ENCODE measurements around the gene NFATC3. TPM values are rescaled to one million over a fixed set of nuclear protein-coding genes. Genes with fewer than 3 reads are reported as not detected.

The NFATC3 gene
- polyA plus RNA-seq, 3 donors: 14.3 to 21.8 (median 15.8) TPM

DNA sequence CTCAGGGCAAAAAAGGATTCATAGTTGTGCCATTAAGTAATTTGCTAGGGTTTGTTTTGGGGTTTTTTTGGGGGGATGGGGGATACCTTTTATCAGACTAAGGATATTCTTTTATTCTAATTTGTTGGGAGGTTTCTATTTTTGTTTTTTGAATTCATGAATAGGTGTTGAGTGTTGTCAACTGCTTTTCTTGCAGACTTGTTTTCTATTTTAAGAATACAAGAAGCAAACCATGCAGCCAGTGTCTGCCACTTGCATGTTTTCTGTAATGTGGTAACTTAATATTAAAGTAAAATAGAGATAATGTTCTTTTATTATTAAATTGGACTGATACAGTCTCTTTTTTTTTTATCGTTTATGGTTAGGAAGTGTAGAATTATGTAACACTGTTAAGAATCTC lies 49.5 kb downstream of the NFATC3 start:
- Histone ChIP-seq H3K27ac (ENCODE audit: low read depth in 1 of 2, low read length in 2 of 2) (no peak overlapping the region), H3K4me1 (ENCODE audit: control insufficient read depth in 1 of 2, insufficient read depth in 2 of 2, low read length in 2 of 2) (no peaks in the 10 kb centered on the region), H3K9ac (ENCODE audit: insufficient read depth, low read length, poor library complexity, severe bottlenecking) (no peak overlapping the region), H2AFZ (ENCODE audit: insufficient read depth, low read depth, low read length, poor library complexity, severe bottlenecking) (no peak overlapping the region), H3K4me3 (replicated peaks in 1 of 3; ENCODE audit: low read depth in 2 of 3, low read length in 3 of 3) (no peak overlapping the region), H3K27me3 (ENCODE audit: control insufficient read depth in 2 of 2, insufficient read depth in 2 of 2, low read length in 2 of 2) (no peaks in the 10 kb centered on the region), H3K9me3 (replicated peaks in 1 of 2; ENCODE audit: control insufficient read depth in 1 of 2, insufficient read depth in 1 of 2, low read length in 2 of 2) (no peaks in the 10 kb centered on the region), H3K4me2 (replicated peaks; ENCODE audit: extremely low read depth, low read length, poor library complexity, severe bottlenecking) (no peak overlapping the region), H4K20me1 (ENCODE audit: insufficient read depth, low read length) (peaks cover 50% of the 10 kb centered on the region), H3K36me3 (replicated peaks in 1 of 2; ENCODE audit: control insufficient read depth in 1 of 2, insufficient read depth in 2 of 2, low read length in 2 of 2) (peaks cover 12 to 42% of the 10 kb centered on the region in 2 donors), H3K79me2 (ENCODE audit: insufficient read depth, low read length) (peaks cover 72% of the 10 kb centered on the region)
- Mint-ChIP-seq H3K4me1 (peaks cover 22% of the 10 kb centered on the region), H3K9me3 (no peaks in the 10 kb centered on the region), H3K27me3 (ENCODE audit: low read depth in 3 of 3) (no peaks in the 10 kb centered on the region), H3K27ac (peak overlapping the region in 1 of 7 donors; percentile 4), H3K36me3 (peaks cover 36 to 50% of the 10 kb centered on the region in 2 donors), H3K4me3 (no peak overlapping the region)
- no peak for DNase-seq
- TF ChIP-seq, protein P1, sequence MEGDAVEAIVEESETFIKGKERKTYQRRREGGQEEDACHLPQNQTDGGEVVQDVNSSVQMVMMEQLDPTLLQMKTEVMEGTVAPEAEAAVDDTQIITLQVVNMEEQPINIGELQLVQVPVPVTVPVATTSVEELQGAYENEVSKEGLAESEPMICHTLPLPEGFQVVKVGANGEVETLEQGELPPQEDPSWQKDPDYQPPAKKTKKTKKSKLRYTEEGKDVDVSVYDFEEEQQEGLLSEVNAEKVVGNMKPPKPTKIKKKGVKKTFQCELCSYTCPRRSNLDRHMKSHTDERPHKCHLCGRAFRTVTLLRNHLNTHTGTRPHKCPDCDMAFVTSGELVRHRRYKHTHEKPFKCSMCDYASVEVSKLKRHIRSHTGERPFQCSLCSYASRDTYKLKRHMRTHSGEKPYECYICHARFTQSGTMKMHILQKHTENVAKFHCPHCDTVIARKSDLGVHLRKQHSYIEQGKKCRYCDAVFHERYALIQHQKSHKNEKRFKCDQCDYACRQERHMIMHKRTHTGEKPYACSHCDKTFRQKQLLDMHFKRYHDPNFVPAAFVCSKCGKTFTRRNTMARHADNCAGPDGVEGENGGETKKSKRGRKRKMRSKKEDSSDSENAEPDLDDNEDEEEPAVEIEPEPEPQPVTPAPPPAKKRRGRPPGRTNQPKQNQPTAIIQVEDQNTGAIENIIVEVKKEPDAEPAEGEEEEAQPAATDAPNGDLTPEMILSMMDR (IDR thresholded peaks at IDR 0.05): no peak
- no CpG with 5 or more reads among the region's 1 CpG for WGBS (ENCODE audit: insufficient coverage)
- intact Hi-C loops (cut with micrococcal nuclease): no loop called here

DNA sequence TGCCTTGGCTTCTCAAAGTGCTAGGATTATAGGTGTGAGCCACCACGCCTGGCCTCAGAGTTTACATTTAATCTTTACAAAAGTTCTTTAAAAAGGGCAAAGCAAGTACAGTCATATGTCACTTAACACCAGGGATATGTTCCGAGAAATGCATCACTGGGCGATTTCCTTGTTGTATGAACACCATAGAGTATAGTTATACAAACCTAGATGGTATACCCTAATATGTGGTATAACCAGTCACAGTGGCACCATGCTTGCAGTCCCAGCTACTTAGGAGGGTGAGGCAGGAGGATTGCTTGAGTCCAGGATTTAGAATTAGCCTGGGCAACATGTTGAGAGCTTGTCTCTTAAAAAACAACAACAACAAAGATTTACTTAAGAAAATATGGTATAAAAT lies 51.3 kb downstream of the NFATC3 start:
- no CpG with 5 or more reads among the region's 3 CpGs for WGBS (ENCODE audit: insufficient coverage)
- Histone ChIP-seq H3K27me3 (ENCODE audit: control insufficient read depth in 2 of 2, insufficient read depth in 2 of 2, low read length in 2 of 2) (no peaks in the 10 kb centered on the region), H3K9me3 (replicated peaks in 1 of 2; ENCODE audit: control insufficient read depth in 1 of 2, insufficient read depth in 1 of 2, low read length in 2 of 2) (no peaks in the 10 kb centered on the region), H2AFZ (ENCODE audit: insufficient read depth, low read depth, low read length, poor library complexity, severe bottlenecking) (no peak overlapping the region), H3K79me2 (ENCODE audit: insufficient read depth, low read length) (peaks cover 68% of the 10 kb centered on the region), H3K4me2 (replicated peaks; ENCODE audit: extremely low read depth, low read length, poor library complexity, severe bottlenecking) (no peak overlapping the region), H4K20me1 (ENCODE audit: insufficient read depth, low read length) (peaks cover 37% of the 10 kb centered on the region), H3K9ac (ENCODE audit: insufficient read depth, low read length, poor library complexity, severe bottlenecking) (no peak overlapping the region), H3K4me1 (ENCODE audit: control insufficient read depth in 1 of 2, insufficient read depth in 2 of 2, low read length in 2 of 2) (no peaks in the 10 kb centered on the region), H3K4me3 (replicated peaks in 1 of 3; ENCODE audit: low read depth in 2 of 3, low read length in 3 of 3) (no peak overlapping the region), H3K27ac (ENCODE audit: low read depth in 1 of 2, low read length in 2 of 2) (no peak overlapping the region), H3K36me3 (replicated peaks in 1 of 2; ENCODE audit: control insufficient read depth in 1 of 2, insufficient read depth in 2 of 2, low read length in 2 of 2) (peaks cover 15 to 48% of the 10 kb centered on the region in 2 donors)
- Mint-ChIP-seq H3K4me3 (no peak overlapping the region), H3K4me1 (peaks cover 11% of the 10 kb centered on the region), H3K27ac (no peak overlapping the region), H3K9me3 (no peaks in the 10 kb centered on the region), H3K36me3 (peaks cover 38 to 51% of the 10 kb centered on the region in 2 donors), H3K27me3 (ENCODE audit: low read depth in 3 of 3) (no peaks in the 10 kb centered on the region)
- no peak for DNase-seq
- intact Hi-C loops (cut with micrococcal nuclease): no loop called here
- TF ChIP-seq, protein P1 (IDR thresholded peaks at IDR 0.05): no peak

Data from CD14-positive monocyte (primary cell).